Measurements from ENCODE around the gene NHSL1. TPM values are rescaled to one million over a fixed set of nuclear protein-coding genes. Genes with fewer than 3 reads are reported as not detected.

Gene NHSL1
- total RNA-seq, 2 donors from 2014 or later = 2.1 to 10.7 TPM

GRCh38 chr6:138528956-138529355 lies 29.7 kb upstream of the NHSL1 start:
- no peak for DNase-seq (ENCODE audit: low spot score)
- TF ChIP-seq POLR2A (IDR thresholded peaks at IDR 0.05) (no peak), POLR2AphosphoS5 (IDR thresholded peaks at IDR 0.05) (no peak), CTCF (IDR thresholded peaks at IDR 0.05) (no peak)
- Histone ChIP-seq H3K27me3 (replicated peaks; ENCODE audit: insufficient read depth) (no peaks in the 10 kb centered on the region), H3K27ac (no peak overlapping the region), H3K4me3 (no peak overlapping the region), H3K4me1 (replicated peaks) (no peaks in the 10 kb centered on the region), H3K36me3 (no peaks in the 10 kb centered on the region), H3K9me3 (no peaks in the 10 kb centered on the region)
- intact Hi-C loops (cut with DNase I) = no loop called here
- 84% methylated on average over 2 of the region's 2 CpGs for WGBS

- Histone ChIP-seq H3K27me3 (replicated peaks; ENCODE audit: insufficient read depth) (no peaks in the 10 kb centered on the region), H3K36me3 (no peaks in the 10 kb centered on the region), H3K4me3 (no peak overlapping the region), H3K27ac (no peak overlapping the region), H3K4me1 (replicated peaks) (no peaks in the 10 kb centered on the region), H3K9me3 (no peaks in the 10 kb centered on the region)
- TF ChIP-seq CTCF (IDR thresholded peaks at IDR 0.05) (no peak), POLR2AphosphoS5 (IDR thresholded peaks at IDR 0.05) (no peak), POLR2A (IDR thresholded peaks at IDR 0.05) (no peak)
- intact Hi-C loops (cut with DNase I) = no loop called here
- DNase-seq (ENCODE audit: low spot score) = no peak
- 68% methylated on average over 1 of the region's 1 CpG for WGBS
Observed at GRCh38 chr6:138528137-138528536, 28.8 kb upstream of the NHSL1 start.

- 71% methylated on average over 8 of the region's 8 CpGs for WGBS
- Histone ChIP-seq H3K9me3 (no peaks in the 10 kb centered on the region), H3K27ac (no peak overlapping the region), H3K27me3 (replicated peaks; ENCODE audit: insufficient read depth) (no peaks in the 10 kb centered on the region), H3K4me1 (replicated peaks) (no peaks in the 10 kb centered on the region), H3K36me3 (no peaks in the 10 kb centered on the region), H3K4me3 (no peak overlapping the region)
- intact Hi-C loops (cut with DNase I) = no loop called here
- TF ChIP-seq CTCF (IDR thresholded peaks at IDR 0.05) = no peak
- TF ChIP-seq POLR2A (IDR thresholded peaks at IDR 0.05) = no peak
- no peak for TF ChIP-seq POLR2AphosphoS5 (IDR thresholded peaks at IDR 0.05)
- no peak for DNase-seq (ENCODE audit: low spot score)
Observed at GRCh38 chr6:138527411-138528088, 28.3 kb upstream of the NHSL1 start.

- H3K9me3 ChIP-seq = no peaks in the 10 kb centered on the region
- WGBS = 52% methylated on average over 11 of the region's 11 CpGs
- H3K4me1 ChIP-seq (replicated peaks) = no peaks in the 10 kb centered on the region
- H3K27me3 ChIP-seq (replicated peaks; ENCODE audit: insufficient read depth) = no peaks in the 10 kb centered on the region
- no peak overlapping the region for H3K27ac ChIP-seq
- no peak overlapping the region for H3K4me3 ChIP-seq
- no peaks in the 10 kb centered on the region for H3K36me3 ChIP-seq
- no peak for DNase-seq (ENCODE audit: low spot score)
- intact Hi-C loops (cut with DNase I) = no loop called here
- TF ChIP-seq POLR2AphosphoS5 (IDR thresholded peaks at IDR 0.05) (no peak), CTCF (IDR thresholded peaks at IDR 0.05) (no peak), POLR2A (IDR thresholded peaks at IDR 0.05) (no peak)
Observed at GRCh38 chr6:138526822-138527235, 27.5 kb upstream of the NHSL1 start.

- no peak overlapping the region for H3K4me3 ChIP-seq
- no peaks in the 10 kb centered on the region for H3K4me1 ChIP-seq (replicated peaks)
- TF ChIP-seq CTCF (IDR thresholded peaks at IDR 0.05) = no peak
- TF ChIP-seq POLR2A (IDR thresholded peaks at IDR 0.05) = no peak
- TF ChIP-seq POLR2AphosphoS5 (IDR thresholded peaks at IDR 0.05) = no peak
- no peaks in the 10 kb centered on the region for H3K9me3 ChIP-seq
- intact Hi-C loops (cut with DNase I) = no loop called here
- no peaks in the 10 kb centered on the region for H3K36me3 ChIP-seq
- no peak for DNase-seq (ENCODE audit: low spot score)
- 93% methylated on average over 4 of the region's 4 CpGs for WGBS
- H3K27me3 ChIP-seq (replicated peaks; ENCODE audit: insufficient read depth) = no peaks in the 10 kb centered on the region
- no peak overlapping the region for H3K27ac ChIP-seq
Observed at GRCh38 chr6:138525355-138525754, 26.1 kb upstream of the NHSL1 start.

Measured in prostate gland (tissue), 2 donors.